Iris pigment epithelial cell (primary cell): ENCODE data around the gene PCDHA5.
"Not testable (repeated sequence)": the region's sequence is repeated elsewhere in the genome, so short reads cannot be mapped to it uniquely, and the experiment has no call there.

Experiments used
- DNase-seq: peaks from one replicate; pipeline ENCODE4 v3.0.0-alpha.2; 2011; ENCODE audit warnings: low read depth

PCDHA5 gene

GRCh38 chr5:140821375-140822280, at the start of gene PCDHA5:
TSS of gene PCDHA5 (plus strand) at chr5:140821613.
- peak; percentile 7 for DNase-seq

DNA sequence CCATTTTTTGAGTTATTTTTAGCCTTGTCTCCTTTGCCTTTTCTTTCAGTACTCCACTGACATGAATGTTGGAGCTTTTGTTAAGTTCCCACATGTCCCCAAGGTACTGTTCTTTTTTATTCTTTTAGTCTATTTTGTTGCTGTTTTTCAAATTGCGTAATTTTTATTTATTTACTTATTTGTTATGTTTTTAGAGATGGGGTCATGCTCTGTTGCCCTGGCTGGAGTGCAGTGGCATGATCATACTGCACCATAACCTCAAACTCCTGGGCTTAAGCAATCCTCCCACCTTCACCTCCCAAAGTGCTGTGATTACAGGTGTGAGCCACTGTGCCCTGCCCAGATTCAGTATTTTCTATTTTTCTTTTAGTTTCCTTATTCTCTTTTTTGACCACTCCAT, 40.9 kb upstream of the PCDHA5 start:
- DNase-seq, result no peak

DNA sequence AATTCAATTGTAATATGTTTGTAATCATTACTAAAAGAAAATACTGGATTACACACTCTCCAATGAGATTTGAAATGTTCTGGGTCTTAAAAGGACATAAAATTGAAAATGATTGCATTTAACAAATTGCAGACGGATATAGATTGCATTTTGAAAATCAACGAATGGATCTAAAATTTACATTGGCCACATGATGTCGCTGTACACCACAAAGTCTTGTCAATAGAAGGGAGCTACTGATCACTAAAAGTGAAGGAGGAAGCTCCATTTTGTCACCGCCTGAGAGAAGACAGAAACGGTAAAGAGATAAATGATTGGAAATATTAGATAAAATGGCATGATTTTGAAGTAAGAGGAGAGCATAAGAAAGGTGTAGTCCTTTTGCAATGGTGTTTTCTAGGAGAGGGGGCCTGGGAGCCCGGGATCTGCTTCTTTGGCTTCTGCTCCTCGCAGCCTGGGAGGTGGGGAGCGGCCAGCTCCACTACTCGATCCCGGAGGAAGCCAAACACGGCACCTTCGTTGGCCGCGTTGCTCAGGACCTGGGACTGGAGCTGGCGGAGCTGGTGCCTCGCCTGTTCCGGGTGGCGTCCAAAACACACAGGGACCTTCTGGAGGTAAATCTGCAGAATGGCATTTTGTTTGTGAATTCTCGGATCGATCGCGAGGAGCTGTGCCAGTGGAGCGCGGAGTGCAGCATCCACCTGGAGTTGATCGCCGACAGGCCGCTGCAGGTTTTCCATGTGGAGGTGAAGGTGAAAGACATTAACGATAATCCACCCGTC, 35.3 kb upstream of the PCDHA5 start, which contains the start of gene PCDHA1:
Gene PCDHA1 (plus strand): TSS at position 236 of the 782 bp plus-strand sequence.
- no peak for DNase-seq

GRCh38 chr5:140787422-140787821, 34.0 kb upstream of the PCDHA5 start:
- DNase-seq, result not testable (repeated sequence)

- DNase-seq, result not testable (repeated sequence)
Observed at GRCh38 chr5:140787849-140788504, 33.4 kb upstream of the PCDHA5 start.

DNA sequence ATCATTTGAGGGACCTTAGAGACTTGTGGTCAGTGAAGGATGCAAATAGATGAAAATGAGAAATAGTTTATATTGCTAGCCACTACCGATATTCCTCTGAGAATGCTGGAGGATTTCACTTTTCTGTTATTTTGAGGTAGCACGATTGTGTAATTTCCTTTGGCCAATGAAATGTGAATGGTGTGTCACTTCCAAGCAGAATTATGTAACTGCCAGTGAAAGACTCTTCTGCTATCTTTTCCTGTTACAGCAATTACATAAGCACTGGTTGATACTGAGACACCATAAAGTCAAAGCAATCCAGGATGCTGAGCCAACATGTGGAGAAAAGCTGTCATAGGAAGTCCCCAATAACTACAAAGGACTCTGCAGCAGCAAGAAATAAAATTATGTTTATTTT, 30.3 kb upstream of the PCDHA5 start:
- no peak for DNase-seq

DNA sequence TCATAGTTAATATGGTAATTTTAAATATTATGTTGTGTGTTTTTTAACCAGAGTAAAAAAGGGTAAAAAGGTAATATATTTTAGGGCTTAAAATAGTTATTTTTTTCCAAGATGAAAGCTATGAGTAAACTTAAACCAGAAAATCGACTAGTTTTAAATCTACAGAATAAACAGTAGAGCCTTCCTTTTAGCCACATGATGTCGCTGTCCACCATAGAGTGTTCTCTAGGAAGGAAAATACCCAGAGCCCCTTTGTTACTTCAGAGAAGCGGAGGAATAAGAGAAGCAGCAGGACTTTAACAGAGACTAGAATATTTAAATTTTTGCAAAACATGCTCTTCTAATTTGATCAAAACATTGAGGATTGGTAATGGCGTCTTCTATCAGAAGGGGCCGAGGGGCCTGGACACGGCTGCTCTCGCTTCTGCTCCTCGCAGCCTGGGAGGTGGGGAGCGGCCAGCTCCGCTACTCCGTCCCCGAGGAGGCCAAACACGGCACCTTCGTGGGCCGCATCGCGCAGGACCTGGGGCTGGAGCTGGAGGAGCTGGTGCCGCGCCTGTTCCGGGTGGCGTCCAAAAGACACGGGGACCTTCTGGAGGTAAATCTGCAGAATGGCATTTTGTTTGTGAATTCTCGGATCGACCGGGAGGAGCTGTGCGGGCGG, 26.7 kb upstream of the PCDHA5 start, which contains the start of gene PCDHA2:
Gene PCDHA2 (plus strand): TSS at position 258 of the 664 bp plus-strand sequence.
- no peak for DNase-seq

DNA sequence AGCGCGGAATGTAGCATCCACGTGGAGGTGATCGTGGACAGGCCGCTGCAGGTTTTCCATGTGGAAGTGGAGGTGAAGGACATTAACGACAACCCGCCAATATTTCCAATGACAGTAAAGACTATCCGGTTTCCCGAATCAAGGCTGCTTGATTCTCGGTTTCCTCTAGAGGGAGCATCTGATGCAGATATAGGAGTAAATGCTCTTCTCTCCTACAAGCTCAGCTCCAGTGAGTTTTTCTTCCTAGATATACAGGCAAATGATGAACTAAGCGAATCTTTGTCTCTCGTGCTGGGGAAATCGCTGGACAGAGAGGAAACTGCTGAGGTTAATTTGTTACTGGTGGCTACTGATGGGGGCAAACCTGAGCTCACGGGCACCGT, 26.2 kb upstream of the PCDHA5 start:
- DNase-seq, result peak; percentile 3

- not testable (repeated sequence) for DNase-seq
Observed at GRCh38 chr5:140796072-140796717, 25.2 kb upstream of the PCDHA5 start.

- no peak for DNase-seq
Observed at GRCh38 chr5:140796718-140797095, 24.7 kb upstream of the PCDHA5 start.

DNA sequence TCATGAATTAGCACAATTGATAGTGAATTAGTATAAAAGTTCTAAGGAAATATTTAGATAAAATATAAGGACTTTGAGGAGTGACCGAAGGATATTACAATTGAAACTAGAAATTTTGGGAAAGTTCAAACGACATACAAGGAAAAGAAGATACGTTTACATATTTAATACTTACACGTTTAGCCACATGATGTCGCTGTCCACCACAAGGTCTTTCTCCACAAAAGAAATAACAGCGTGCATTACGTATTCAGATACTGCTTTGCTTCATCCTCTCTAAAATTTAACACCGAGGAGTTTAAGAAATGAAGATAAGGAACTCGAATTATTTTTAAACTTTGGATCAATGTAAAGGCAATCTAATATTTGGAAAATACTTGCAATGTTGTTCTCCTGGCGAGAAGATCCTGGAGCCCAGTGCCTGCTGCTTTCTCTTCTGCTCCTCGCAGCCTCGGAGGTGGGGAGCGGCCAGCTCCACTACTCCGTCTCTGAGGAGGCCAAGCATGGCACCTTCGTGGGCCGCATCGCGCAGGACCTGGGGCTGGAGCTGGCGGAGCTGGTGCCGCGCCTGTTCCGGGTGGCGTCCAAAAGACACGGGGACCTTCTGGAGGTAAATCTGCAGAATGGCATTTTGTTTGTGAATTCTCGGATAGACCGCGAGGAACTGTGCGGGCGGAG, 20.5 kb upstream of the PCDHA5 start, which contains the start of gene PCDHA3:
Gene PCDHA3 (plus strand): TSS at position 242 of the 678 bp plus-strand sequence.
- DNase-seq, result peak; percentile 7

GRCh38 chr5:140801494-140801841, 19.9 kb upstream of the PCDHA5 start:
- no peak for DNase-seq

DNA sequence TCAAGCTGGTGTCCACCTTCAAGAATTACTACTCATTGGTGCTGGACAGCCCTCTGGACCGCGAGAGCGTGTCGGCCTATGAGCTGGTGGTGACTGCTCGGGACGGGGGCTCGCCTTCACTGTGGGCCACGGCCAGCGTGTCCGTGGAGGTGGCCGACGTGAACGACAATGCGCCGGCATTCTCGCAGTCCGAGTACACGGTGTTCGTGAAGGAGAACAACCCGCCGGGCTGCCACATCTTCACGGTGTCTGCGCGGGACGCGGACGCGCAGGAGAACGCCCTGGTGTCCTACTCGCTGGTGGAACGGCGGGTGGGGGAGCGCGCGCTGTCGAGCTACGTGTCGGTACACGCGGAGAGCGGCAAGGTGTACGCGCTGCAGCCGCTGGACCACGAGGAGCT, 19.0 kb upstream of the PCDHA5 start:
- DNase-seq, result not testable (repeated sequence)

DNA sequence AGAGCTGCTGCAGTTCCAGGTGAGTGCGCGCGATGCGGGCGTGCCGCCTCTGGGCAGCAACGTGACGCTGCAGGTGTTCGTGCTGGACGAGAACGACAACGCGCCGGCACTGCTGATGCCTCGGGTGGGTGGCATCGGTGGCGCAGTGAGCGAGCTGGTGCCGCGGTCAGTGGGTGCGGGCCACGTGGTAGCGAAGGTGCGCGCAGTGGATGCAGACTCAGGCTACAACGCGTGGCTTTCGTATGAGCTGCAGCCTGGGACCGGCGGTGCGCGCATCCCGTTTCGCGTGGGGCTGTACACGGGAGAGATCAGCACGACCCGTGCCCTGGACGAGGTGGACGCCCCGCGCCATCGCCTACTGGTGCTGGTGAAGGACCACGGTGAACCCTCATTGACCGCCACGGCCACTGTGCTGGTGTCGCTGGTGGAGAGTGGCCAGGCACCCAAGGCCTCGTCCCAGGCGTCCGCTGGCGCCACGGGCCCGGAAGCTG, 18.6 kb upstream of the PCDHA5 start:
- no peak for DNase-seq

DNA sequence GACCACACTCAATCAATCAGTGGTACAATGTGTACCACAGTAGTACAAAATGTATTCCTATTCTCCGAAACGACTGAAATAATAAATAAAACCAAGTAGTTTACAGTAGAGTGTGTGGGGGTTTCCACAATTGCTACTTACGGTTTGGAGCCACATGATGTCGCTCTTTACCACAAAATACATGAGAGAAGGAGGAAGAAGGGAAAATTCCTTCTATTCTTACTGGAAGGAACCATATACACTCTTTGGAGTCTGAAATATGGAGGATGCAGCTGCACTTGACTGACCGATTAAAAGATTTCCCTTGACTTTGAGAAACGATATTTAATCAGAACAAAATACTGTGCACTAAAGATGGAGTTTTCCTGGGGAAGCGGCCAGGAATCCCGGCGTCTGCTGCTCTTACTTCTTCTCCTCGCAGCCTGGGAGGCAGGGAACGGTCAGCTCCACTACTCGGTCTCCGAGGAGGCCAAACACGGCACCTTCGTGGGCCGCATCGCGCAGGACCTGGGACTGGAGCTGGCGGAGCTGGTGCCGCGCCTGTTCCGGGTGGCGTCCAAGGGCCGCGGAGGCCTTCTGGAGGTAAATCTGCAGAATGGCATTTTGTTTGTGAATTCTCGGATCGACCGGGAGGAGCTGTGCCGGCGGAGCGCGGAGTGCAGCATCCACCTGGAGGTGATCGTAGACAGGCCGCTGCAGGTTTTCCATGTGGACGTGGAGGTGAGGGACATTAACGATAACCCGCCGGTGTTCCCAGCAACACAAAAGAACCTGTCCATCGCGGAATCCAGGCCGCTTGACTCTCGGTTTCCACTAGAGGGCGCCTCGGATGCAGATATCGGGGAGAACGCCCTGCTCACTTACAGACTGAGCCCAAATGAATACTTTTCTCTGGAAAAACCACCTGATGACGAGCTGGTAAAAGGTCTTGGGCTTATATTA, 14.3 kb upstream of the PCDHA5 start, which contains the start of gene PCDHA4:
Gene PCDHA4 (plus strand): TSS at position 235 of the 942 bp plus-strand sequence.
- peak; percentile 3 for DNase-seq

- not testable (repeated sequence) for DNase-seq
Observed at GRCh38 chr5:140808241-140808888, 13.0 kb upstream of the PCDHA5 start.

GRCh38 chr5:140808889-140809291, 12.5 kb upstream of the PCDHA5 start:
- no peak for DNase-seq

GRCh38 chr5:140822281-140822629, 842 bp downstream of the PCDHA5 start:
- no peak for DNase-seq

GRCh38 chr5:140822969-140823368, 1.6 kb downstream of the PCDHA5 start:
- DNase-seq, result not testable (repeated sequence)
